GM21381 (cell line): ENCODE data around the gene MID1.

Experiments
- ATAC-seq: cut with Tn5 transposase; IDR thresholded peaks from one replicate; pipeline ENCODE4 v1.9.1; 2021; ENCODE audit warnings: mild to moderate bottlenecking, moderate library complexity; ENCODE audit not compliant: unreplicated experiment

MID1 gene

GRCh38 chrX:10537308-10537707 is 83.1 kb downstream of the MID1 start:
- ATAC-seq: no peak

- ATAC-seq: no peak
These were observed 83.6 kb downstream of the MID1 start for GRCh38 chrX:10536744-10537143.

- no peak for ATAC-seq
These were observed 85.8 kb downstream of the MID1 start for GRCh38 chrX:10534611-10535010.

DNA sequence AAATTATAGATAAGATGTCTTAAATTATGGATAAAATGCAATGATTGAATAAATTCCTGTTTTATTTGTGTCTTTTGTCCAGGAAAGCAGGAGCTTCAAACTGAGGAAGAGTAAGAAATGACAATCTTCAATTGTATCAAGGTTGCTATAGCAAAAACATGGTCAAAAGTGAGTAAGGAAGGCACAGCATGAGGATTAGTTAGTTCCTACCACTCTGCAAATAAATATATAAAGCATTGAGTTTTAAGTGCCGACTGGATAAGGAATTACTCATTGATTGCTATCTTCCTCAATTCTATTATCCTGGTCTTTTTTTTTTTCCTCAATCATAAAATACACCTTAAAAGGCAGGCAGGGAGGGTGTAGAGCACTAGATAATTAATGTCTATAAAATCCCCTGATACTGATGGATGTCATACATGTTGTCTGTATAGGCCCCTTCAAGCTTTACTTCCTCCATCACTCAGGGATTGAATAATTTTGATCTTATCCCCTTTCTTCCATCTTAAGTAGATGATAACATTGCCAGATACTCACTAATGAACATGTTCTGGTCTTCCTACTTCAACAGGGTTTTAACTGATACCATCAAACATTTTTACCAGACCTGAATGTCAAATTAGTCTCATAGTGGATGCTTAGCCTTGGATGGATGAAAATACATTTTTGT is 86.6 kb downstream of the MID1 start:
- no peak for ATAC-seq

- ATAC-seq: no peak
These were observed 88.5 kb downstream of the MID1 start for GRCh38 chrX:10531927-10532326.

DNA sequence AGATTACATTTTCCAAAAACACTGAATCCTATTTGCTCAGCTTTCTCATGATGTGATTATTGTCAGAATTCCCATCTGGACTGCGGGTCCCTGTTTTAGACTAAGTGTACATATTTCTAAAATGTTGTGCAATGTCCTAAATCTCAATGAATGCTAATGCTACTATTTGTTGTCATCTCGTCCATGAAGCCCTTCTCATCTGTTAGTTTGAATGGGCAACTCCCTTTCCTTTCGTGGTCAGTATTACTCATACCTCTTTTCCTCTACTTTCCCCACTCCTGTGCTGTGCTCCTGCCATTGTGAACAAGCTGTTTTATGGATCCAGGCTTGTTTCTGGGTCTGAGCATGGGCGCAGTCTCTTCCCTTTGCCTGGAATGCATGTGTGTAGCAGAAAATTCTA is 91.0 kb downstream of the MID1 start:
- no peak for ATAC-seq

- ATAC-seq: no peak
These were observed 93.9 kb downstream of the MID1 start for GRCh38 chrX:10526451-10526850.

DNA sequence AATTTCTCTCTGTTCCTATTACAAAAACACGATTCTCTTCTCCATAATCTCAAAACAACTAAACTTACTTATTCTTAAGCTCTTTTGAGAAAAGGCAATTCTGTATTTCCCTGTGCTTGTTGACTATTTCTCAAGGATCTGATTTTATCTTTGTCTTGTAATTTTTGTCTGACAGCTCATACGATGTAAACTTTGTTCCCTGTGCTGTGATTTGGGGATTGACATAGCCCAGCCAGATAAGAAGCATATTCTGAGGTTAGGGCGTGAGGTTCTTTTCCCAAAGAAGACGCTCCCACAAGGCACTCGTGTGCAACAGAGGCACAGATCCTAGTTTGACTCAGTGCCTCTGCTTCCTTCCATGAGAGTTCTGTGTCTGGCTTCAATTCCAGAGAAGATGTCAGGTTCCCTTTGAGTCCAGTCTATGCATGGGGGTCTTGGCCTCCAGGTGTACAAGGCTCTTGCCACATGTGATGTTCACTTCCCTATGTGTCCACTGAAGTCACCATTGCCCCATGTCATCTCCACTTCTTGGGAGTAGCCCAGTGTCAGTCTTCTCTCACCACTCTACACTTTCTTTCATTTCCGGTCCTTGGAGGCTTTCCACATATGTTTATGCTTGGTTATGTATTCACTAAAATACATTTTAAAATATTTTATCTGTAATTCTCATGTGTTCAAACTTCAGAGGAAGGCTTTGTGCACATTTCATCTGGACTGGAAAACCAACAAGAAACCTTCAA is 94.8 kb downstream of the MID1 start:
- no peak for ATAC-seq

DNA sequence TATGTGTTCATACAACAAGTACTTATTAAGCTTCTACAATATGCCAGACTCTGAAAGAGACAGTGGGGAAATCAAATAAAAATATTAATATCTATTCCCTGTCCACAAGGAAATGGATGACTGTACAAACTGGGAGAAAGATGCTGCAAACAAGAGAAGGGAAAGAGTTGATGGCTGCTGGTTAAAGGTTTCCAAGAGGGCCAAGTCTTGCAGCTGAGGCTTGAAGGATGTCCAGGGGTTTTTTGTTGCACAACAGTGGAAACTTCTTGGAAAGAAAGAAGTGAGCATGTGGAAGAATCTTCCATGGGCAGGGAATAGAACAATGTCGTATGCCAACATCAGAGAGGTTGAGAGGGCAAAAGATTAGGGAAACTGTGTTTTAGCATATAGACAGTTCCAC is 95.8 kb downstream of the MID1 start:
- ATAC-seq: no peak

GRCh38 chrX:10519761-10520160 is 100.6 kb downstream of the MID1 start:
- ATAC-seq: no peak

GRCh38 chrX:10519278-10519677 is 101.1 kb downstream of the MID1 start:
- no peak for ATAC-seq

DNA sequence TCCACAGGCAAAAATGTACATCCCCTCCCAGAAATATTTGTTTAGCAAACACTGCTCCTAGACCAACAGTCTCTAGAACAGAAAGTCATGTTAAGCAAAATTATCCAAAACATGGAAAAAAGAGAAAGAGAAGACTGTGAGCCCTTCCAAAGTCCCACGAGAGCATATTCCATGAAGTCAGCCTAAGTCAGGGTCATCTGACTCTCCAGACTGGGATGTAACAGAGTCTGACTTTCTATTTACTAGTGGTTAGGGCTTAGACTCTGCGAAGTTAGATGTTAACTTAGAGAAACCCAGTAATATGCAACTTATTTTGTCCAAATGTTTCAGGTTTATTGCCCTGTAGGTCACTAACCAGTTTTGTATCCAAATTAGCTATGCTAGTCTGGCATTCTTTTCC is 102.3 kb downstream of the MID1 start:
- ATAC-seq: no peak

- no peak for ATAC-seq
These were observed 103.5 kb downstream of the MID1 start for GRCh38 chrX:10516781-10517322.

DNA sequence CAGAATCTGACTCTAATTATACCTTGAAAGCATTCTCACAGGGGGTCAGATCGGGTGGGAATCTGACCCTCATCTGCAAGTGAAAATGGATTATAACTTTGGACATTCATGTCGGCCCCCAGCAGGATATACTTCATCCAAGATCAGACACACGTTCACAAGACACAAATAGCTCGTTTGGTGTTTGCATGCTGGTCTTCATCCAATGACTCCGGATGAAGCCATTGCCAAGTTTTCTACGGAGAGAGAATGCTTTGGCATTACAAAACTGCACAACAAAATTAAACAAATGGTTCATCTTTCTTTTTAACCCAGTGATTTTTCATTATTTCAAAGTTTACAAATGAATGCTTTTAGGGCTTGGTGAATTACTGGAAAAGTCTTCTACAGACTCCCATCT is 105.5 kb downstream of the MID1 start:
- no peak for ATAC-seq

DNA sequence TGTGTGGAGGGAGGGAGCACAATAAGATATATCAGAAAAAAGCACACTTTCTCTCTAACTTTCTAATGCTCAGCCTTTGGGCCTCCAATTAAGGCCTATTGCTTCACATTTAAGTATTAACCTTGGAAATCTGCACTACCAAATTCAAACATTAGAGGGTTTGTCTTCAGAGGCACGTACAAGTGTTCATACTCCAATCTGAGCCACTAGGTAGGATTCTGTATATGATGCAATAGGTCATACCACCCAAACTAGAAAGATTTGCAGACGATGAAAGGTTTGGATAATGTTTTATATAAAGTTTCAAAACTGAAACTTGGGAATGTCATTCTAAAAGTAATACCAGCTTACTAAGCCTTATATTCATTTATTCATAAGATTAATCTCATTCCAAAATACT is 106.4 kb downstream of the MID1 start:
- no peak for ATAC-seq

GRCh38 chrX:10512741-10513140 is 107.6 kb downstream of the MID1 start:
- ATAC-seq: no peak

GRCh38 chrX:10512258-10512657 is 108.1 kb downstream of the MID1 start:
- ATAC-seq: no peak

- ATAC-seq: no peak
These were observed 111.0 kb downstream of the MID1 start for GRCh38 chrX:10509397-10509796.

- no peak for ATAC-seq
These were observed 111.5 kb downstream of the MID1 start for GRCh38 chrX:10508891-10509290.

- no peak for ATAC-seq
These were observed 112.5 kb downstream of the MID1 start for GRCh38 chrX:10507876-10508275.

GRCh38 chrX:10507181-10507580 is 113.2 kb downstream of the MID1 start:
- ATAC-seq: no peak

DNA sequence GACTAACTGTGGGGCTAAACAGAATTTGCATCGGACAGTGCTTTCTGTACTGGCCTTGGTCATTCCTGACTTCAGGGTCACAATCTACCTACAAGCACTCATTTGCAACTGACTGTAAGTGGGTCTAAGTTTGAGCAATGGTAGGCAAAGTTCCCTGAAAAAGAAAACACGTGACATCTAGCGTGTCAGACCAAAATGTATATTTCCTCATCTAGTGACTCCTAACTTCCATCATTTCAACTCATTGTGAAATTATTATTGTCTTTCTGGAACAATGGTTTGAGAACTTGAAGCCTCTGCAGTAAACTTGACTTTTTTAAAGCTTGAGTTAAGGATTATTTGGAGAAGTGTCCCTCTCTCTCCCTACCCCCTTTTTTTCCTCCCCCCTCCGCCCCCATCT is 113.6 kb downstream of the MID1 start:
- no peak for ATAC-seq
